H1 (cell line): ENCODE data around the gene TMOD4. TPM values are rescaled to one million over a fixed set of nuclear protein-coding genes. Genes with fewer than 3 reads are reported as not detected.

Source experiments
- CTCF ChIA-PET: fragments of 300-600 bp; sonication (Branson Sonifier 250); formaldehyde crosslinking; loops from one replicate; lab custom pipeline; 2021; ENCODE audit not compliant: partially characterized antibody; lab: Charles Lee
- POLR2A ChIA-PET: fragments of 300-600 bp; sonication (Branson Sonifier 250); formaldehyde crosslinking; loops from one replicate; lab custom pipeline; 2021; ENCODE audit warnings: inconsistent platforms; ENCODE audit not compliant: partially characterized antibody; lab: Charles Lee
- DNase-seq, 2 experiments: peaks; one replicate each; pipeline versions ENCODE4 v3.0.0 to v3.0.0-alpha.2; 2010 to 2022; ENCODE audit warnings: low spot score in 2 of 2, low read depth in 1 of 2, mixed read lengths in 1 of 2
- FAIRE-seq: peaks from 2 replicates; lab custom pipeline; 2011; peaks lifted over from hg19 to GRCh38; lab: Jason Lieb, UNC
- H2AFZ ChIP-seq: 2 replicates; pipeline ENCODE4 v1.8.1; 2012; ENCODE audit warnings: low read length, inconsistent platforms
- H2AK5ac ChIP-seq: 2 replicates; pipeline ENCODE4 v1.6.1; 2013; ENCODE audit warnings: low read depth, low read length
- H2BK120ac ChIP-seq: replicated peaks from 2 replicates; pipeline ENCODE3; 2013; ENCODE audit warnings: low read depth, low read length, inconsistent platforms
- H2BK12ac ChIP-seq: 2 replicates; pipeline ENCODE4 v1.6.1; 2013; ENCODE audit warnings: low read depth, low read length
- H2BK15ac ChIP-seq: 2 replicates; pipeline ENCODE4 v1.6.1; 2013; ENCODE audit warnings: low read length
- H2BK20ac ChIP-seq: 2 replicates; pipeline ENCODE4 v1.6.1; 2013; ENCODE audit warnings: low read length
- H2BK5ac ChIP-seq: 2 replicates; pipeline ENCODE4 v1.6.1; 2013; ENCODE audit warnings: low read depth, low read length
- H3K14ac ChIP-seq: 2 replicates; pipeline ENCODE4 v1.6.1; 2013; ENCODE audit warnings: inconsistent platforms; ENCODE audit not compliant: insufficient read length
- H3K18ac ChIP-seq: 2 replicates; pipeline ENCODE4 v1.6.1; 2013; ENCODE audit warnings: low read length; ENCODE audit errors: extremely low read depth
- H3K23ac ChIP-seq: 2 replicates; pipeline ENCODE4 v1.6.1; 2013; ENCODE audit warnings: inconsistent platforms; ENCODE audit not compliant: insufficient read length
- H3K23me2 ChIP-seq: 2 replicates; pipeline ENCODE4 v1.6.1; 2013; ENCODE audit warnings: low read depth, low read length
- H3K27ac ChIP-seq: 2 replicates; pipeline ENCODE4 v1.6.1; 2011; ENCODE audit warnings: low read depth, low read length, inconsistent platforms
- H3K27me3 ChIP-seq, 4 experiments: replicated peaks in 1 of 4; 1 replicate in 1 of 4; 2 replicates in 3 of 4; pipeline versions ENCODE4 v1.6.1 to v1.8.1; 2011 to 2013; ENCODE audit warnings: low read length in 3 of 4, mild to moderate bottlenecking in 3 of 4, inconsistent platforms in 2 of 4, mixed read lengths in 2 of 4, moderate library complexity in 1 of 4; ENCODE audit not compliant: control insufficient read depth in 3 of 4, insufficient read depth in 3 of 4; ENCODE audit errors: extremely low read depth in 1 of 4
- H3K36me3 ChIP-seq, 4 experiments: 2 replicates each; pipeline versions ENCODE4 v1.6.1 to v1.8.1; 2011 to 2013; ENCODE audit warnings: mild to moderate bottlenecking in 4 of 4, low read length in 3 of 4, moderate library complexity in 2 of 4, control low read depth in 1 of 4, inconsistent platforms in 1 of 4; ENCODE audit not compliant: insufficient read depth in 4 of 4, control insufficient read depth in 2 of 4
- H3K4ac ChIP-seq: replicated peaks from 2 replicates; pipeline ENCODE3; 2013; ENCODE audit warnings: low read length, low read depth, mixed read lengths, inconsistent platforms; ENCODE audit not compliant: insufficient read length
- H3K4me1 ChIP-seq, 4 experiments: replicated peaks in 1 of 4; 1 replicate in 1 of 4; 2 replicates in 3 of 4; pipeline versions ENCODE4 v1.6.1 to v1.8.1; 2011 to 2013; ENCODE audit warnings: low read length in 3 of 4, inconsistent platforms in 2 of 4, mixed read lengths in 1 of 4; ENCODE audit not compliant: insufficient read depth in 4 of 4, control insufficient read depth in 3 of 4
- H3K4me2 ChIP-seq, 2 experiments: 2 replicates each; pipeline versions ENCODE4 v1.6.1 to v1.8.1; 2011 to 2013; ENCODE audit warnings: low read depth in 2 of 2, low read length in 2 of 2, control low read depth in 1 of 2, inconsistent platforms in 1 of 2, mild to moderate bottlenecking in 1 of 2; ENCODE audit not compliant: insufficient read depth in 1 of 2
- H3K4me3 ChIP-seq, 4 experiments: fragments of 200-600, 300-600 bp in 1 of 4; sonication (generic), shearing (Covaris generic), sonication (Bioruptor Twin) in 1 of 4; 2 replicates each; pipeline versions ENCODE4 v1.5.1 to v1.8.1; 2011 to 2016; ENCODE audit warnings: low read length in 4 of 4, low read depth in 3 of 4, control low read depth in 2 of 4, inconsistent platforms in 2 of 4, mild to moderate bottlenecking in 2 of 4, mixed read lengths in 1 of 4, moderate library complexity in 1 of 4; ENCODE audit not compliant: insufficient read depth in 2 of 4; ENCODE audit errors: extremely low read depth in 1 of 4
- H3K56ac ChIP-seq: replicated peaks from 2 replicates; pipeline ENCODE3; 2013; ENCODE audit warnings: low read depth, mild to moderate bottlenecking, mixed read lengths, low read length, inconsistent platforms; ENCODE audit not compliant: insufficient read length
- H3K79me1 ChIP-seq: 2 replicates; pipeline ENCODE4 v1.6.1; 2013; ENCODE audit warnings: low read depth, low read length, control low read depth
- H3K79me2 ChIP-seq, 2 experiments: 2 replicates each; pipeline versions ENCODE4 v1.6.1 to v1.8.1; 2012 to 2013; ENCODE audit warnings: low read length in 2 of 2, mild to moderate bottlenecking in 2 of 2, inconsistent platforms in 1 of 2; ENCODE audit not compliant: insufficient read depth in 2 of 2, control insufficient read depth in 1 of 2
- H3K9ac ChIP-seq, 4 experiments: replicated peaks in 1 of 4; 1 replicate in 1 of 4; 2 replicates in 3 of 4; pipeline versions ENCODE4 v1.6.1 to v1.8.1; 2011 to 2013; ENCODE audit warnings: low read depth in 3 of 4, low read length in 3 of 4, control low read depth in 2 of 4, mild to moderate bottlenecking in 2 of 4, moderate library complexity in 2 of 4, inconsistent platforms in 1 of 4; ENCODE audit errors: extremely low read depth in 1 of 4
- H3K9me3 ChIP-seq, 2 experiments: 2 replicates each; pipeline versions ENCODE4 v1.6.1 to v1.8.1; 2012 to 2013; ENCODE audit warnings: mild to moderate bottlenecking in 2 of 2, moderate library complexity in 2 of 2, control low read depth in 1 of 2, inconsistent platforms in 1 of 2, low read depth in 1 of 2, low read length in 1 of 2, mixed read lengths in 1 of 2; ENCODE audit not compliant: insufficient read depth in 2 of 2
- H4K20me1 ChIP-seq, 2 experiments: replicated peaks in 1 of 2; 2 replicates each; pipeline versions ENCODE3 to v1.8.1; 2011 to 2013; ENCODE audit warnings: inconsistent platforms in 2 of 2, low read length in 2 of 2, mild to moderate bottlenecking in 1 of 2; ENCODE audit not compliant: insufficient read depth in 2 of 2, control insufficient read depth in 1 of 2
- H4K5ac ChIP-seq: 2 replicates; pipeline ENCODE4 v1.6.1; 2013; ENCODE audit warnings: low read length, low read depth, mixed read lengths, inconsistent platforms; ENCODE audit not compliant: insufficient read length
- H4K8ac ChIP-seq: 2 replicates; pipeline ENCODE4 v1.8.0; 2013; ENCODE audit warnings: mild to moderate bottlenecking, moderate library complexity, low read length, inconsistent platforms; ENCODE audit not compliant: insufficient read depth; ENCODE audit errors: extremely low read depth
- H4K91ac ChIP-seq: replicated peaks from 2 replicates; pipeline ENCODE3; 2013; ENCODE audit warnings: low read length, mixed read lengths, inconsistent platforms; ENCODE audit not compliant: insufficient read length
- ATF3 ChIP-seq: IDR thresholded peaks from 2 replicates; pipeline ENCODE4 v1.6.1; 2011; ENCODE audit warnings: low read depth, mild to moderate bottlenecking, low read length; ENCODE audit not compliant: insufficient read depth
- CHD1 ChIP-seq: IDR thresholded peaks from 2 replicates; pipeline ENCODE4 v1.6.1; 2012; ENCODE audit warnings: low read depth, low read length, improper control_type of control experiment
- JUN ChIP-seq: IDR thresholded peaks from 2 replicates; pipeline ENCODE4 v1.6.1; 2011; ENCODE audit warnings: low read depth, mild to moderate bottlenecking, improper control_type of control experiment, low read length
- KDM1A ChIP-seq: fragments of 200-600, 300-600 bp; sonication (generic); IDR thresholded peaks from 2 replicates; pipeline ENCODE4 v1.7.1; 2016; ENCODE audit warnings: mild to moderate bottlenecking, low read length, borderline replicate concordance
- KDM5A ChIP-seq: fragments of 200-600 bp; IDR thresholded peaks from 2 replicates; pipeline ENCODE4 v1.7.1; 2012; ENCODE audit warnings: mild to moderate bottlenecking, low read length, inconsistent platforms, mixed read lengths
- POLR2A ChIP-seq, 2 experiments: IDR thresholded peaks; 1 replicate in 1 of 2; 2 replicates in 1 of 2; pipeline ENCODE4 v1.6.1; 2011; ENCODE audit warnings: low read depth in 2 of 2, low read length in 2 of 2, mild to moderate bottlenecking in 2 of 2; ENCODE audit errors: control extremely low read depth in 1 of 2
- RBBP5 ChIP-seq: IDR thresholded peaks from 2 replicates; pipeline ENCODE4 v1.7.1; 2012; ENCODE audit warnings: low read depth, mild to moderate bottlenecking, inconsistent platforms, low read length, moderate library complexity, borderline replicate concordance
- RFX5 ChIP-seq: IDR thresholded peaks from 2 replicates; pipeline ENCODE4 v1.6.1; 2011; ENCODE audit warnings: low read depth, low read length, improper control_type of control experiment, borderline replicate concordance
- SP4 ChIP-seq: IDR thresholded peaks from 2 replicates; pipeline ENCODE4 v1.6.1; 2012; ENCODE audit warnings: low read length, inconsistent platforms
- USF2 ChIP-seq: IDR thresholded peaks from 2 replicates; pipeline ENCODE4 v1.6.1; 2011; ENCODE audit warnings: low read length, improper control_type of control experiment
- WGBS, 2 experiments: shearing (Covaris generic) in 1 of 2; methylation state at CpG; one replicate each; pipeline versions ENCODE4 v1.1.6 to v1.1.7; 2013 to 2015; ENCODE audit warnings: low lambda C conversion rate in 2 of 2, mixed read lengths in 2 of 2, inconsistent platforms in 1 of 2, low coverage in 1 of 2, missing lambda C conversion rate in 1 of 2; ENCODE audit not compliant: insufficient replicate concordance in 2 of 2, insufficient coverage in 1 of 2, insufficient read length in 1 of 2; ENCODE audit errors: extremely low coverage in 1 of 2, missing lambda C conversion rate in 1 of 2; 5-methylcytosine and 5-hydroxymethylcytosine counted together
- polyA plus RNA-seq, 7 experiments: library from polyadenylated mRNA; depleted of rRNA in 3 of 7; stranded (reverse) in 5 of 7; unstranded in 2 of 7; fragments of >200 nt in 5 of 7; fragments of 200-250 nt in 2 of 7; gene quantifications; 1 replicate in 5 of 7; 2 replicates in 1 of 7; 4 replicates in 1 of 7; pipeline versions ENCODE4 v1.2.1 to v1.2.3, GENCODE V29; 2011 to 2013; ENCODE audit warnings: missing spikeins in 2 of 7, mixed read lengths in 2 of 7
- total RNA-seq: library from RNA; stranded (reverse); fragmentation: NEBNext Ultra II Directional; extraction: Animal tissue kit (Norgen Biotek cat#: 25700); gene quantifications from 2 replicates; pipeline ENCODE4 v1.2.1, GENCODE V29; 2021

Gene TMOD4
- total and polyA plus RNA-seq, 2 of the 8 experiments (the other 6 are each of a cell fraction or from before 2014, with no cell fraction given): 0.42 TPM; not detected in 1

DNA sequence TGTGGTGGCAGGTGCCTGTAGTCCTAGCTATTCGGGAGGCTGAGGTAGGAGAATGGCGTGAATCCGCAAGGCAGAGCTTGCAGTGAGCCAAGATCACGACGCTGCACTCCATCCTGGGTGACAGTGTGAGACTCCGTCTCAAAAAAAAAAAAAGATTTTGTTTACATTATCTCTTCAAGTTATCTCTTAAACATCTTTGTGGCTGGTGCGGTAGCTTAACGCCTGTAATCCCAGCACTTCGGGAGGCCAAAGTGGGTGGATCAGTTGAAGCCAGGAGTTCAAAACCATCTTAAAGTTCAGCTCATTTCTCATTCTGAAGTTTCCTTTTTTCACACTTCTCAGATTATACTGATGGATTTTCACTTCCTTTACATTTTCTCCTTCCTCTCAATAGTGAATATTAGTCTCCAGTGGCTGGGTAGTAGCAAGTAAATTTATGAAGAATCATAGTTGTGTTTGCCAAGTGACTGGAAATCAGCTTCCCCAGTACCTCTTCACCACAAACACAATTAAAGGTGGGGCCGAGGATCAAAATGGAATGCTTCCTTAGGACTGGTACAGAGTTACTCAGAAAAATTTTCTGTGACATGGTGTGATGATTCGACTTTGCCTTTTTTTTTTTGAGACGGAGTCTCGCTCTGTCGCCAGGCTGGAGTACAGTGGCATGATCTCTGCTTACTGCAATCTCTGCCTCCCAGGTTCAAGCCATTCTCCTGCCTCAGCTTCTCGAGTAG, 36.4 kb upstream of the TMOD4 start:
- no peak overlapping the region for H3K56ac ChIP-seq
- H4K5ac ChIP-seq: no peak overlapping the region
- H2AFZ ChIP-seq: no peak overlapping the region
- no peak overlapping the region for H3K9ac ChIP-seq
- DNase-seq (no peak), FAIRE-seq (no peak)
- H3K27me3 ChIP-seq: no peaks in the 10 kb centered on the region
- H3K36me3 ChIP-seq: peaks cover 4 to 29% (median 7%) of the 10 kb centered on the region in 4 experiments; a peak in 6 of 8 replicates
- no peak overlapping the region for H2BK120ac ChIP-seq
- no peak overlapping the region for H3K4me2 ChIP-seq
- no peak overlapping the region for H2BK15ac ChIP-seq
- no peak overlapping the region for H3K4ac ChIP-seq
- H4K91ac ChIP-seq: no peak overlapping the region
- no peak overlapping the region for H3K27ac ChIP-seq
- H2AK5ac ChIP-seq: no peak overlapping the region
- ChIA-PET CTCF (interaction anchor here (0.5 to 1.6 kb wide), 11 partner anchors 11 to 801 kb away, joined by 3 to 5 read pairs (median 3); partner anchors contain the start of gene TMOD4), POLR2A (interaction anchor here (0.6 to 2.1 kb wide), 13 partner anchors 8 to 1211 kb away, joined by 3 to 7 read pairs (median 4); partner anchors contain the start of genes PIP5K1A and VPS72)
- no peaks in the 10 kb centered on the region for H3K23me2 ChIP-seq
- H2BK12ac ChIP-seq: no peak overlapping the region
- H3K79me1 ChIP-seq: peaks cover 2% of the 10 kb centered on the region; the same call in 1 of the 2 replicates
- peaks cover 1 to 10% of the 10 kb centered on the region in 2 experiments for H4K20me1 ChIP-seq
- peaks cover 3 to 86% of the 10 kb centered on the region in 2 experiments; a peak in 3 of 4 replicates for H3K79me2 ChIP-seq
- WGBS, 2 experiments: 95% methylated on average over 15 of the region's 15 CpGs; no CpG with 5 or more reads in 1 of the 2 experiments
- H3K18ac ChIP-seq: no peak overlapping the region
- H3K14ac ChIP-seq: no peak overlapping the region
- H3K23ac ChIP-seq: no peak overlapping the region
- no peak overlapping the region for H4K8ac ChIP-seq
- H3K4me3 ChIP-seq: no peak overlapping the region
- no peak overlapping the region for H2BK20ac ChIP-seq
- no peak overlapping the region for H2BK5ac ChIP-seq
- no peaks in the 10 kb centered on the region for H3K9me3 ChIP-seq
- no peaks in the 10 kb centered on the region for H3K4me1 ChIP-seq
- TF ChIP-seq JUN (no peak), CHD1 (no peak), USF2 (no peak), RBBP5 (no peak), ATF3 (no peak), KDM5A (no peak), POLR2A (IDR thresholded peaks at IDR 0.05; ENCODE audit: control extremely low read depth in 1 of 2, low read depth in 2 of 2, low read length in 2 of 2) (no peak), KDM1A (no peak), SP4 (no peak), RFX5 (no peak)
